HCT116 (cell line): ENCODE measurements around the gene MT3. TPM values are rescaled to one million over a fixed set of nuclear protein-coding genes. Genes with fewer than 3 reads are reported as not detected.

Experiments
- ATAC-seq: fragments of 200-7000 bp; cut with Tn5 transposase; 2 replicates; pipeline ENCODE4 v1.9.1; 2020; ENCODE audit warnings: mild to moderate bottlenecking, moderate library complexity
- BruUV-seq: library from RNA; stranded (reverse); fragments of 400-500 nt; replicated peaks from 2 replicates; lab custom pipeline; 2021; lab: Mats Ljungman, UMichigan
- CTCF ChIA-PET: fragments of 300-600 bp; sonication (Branson Sonifier 250); formaldehyde crosslinking; loops from one replicate; lab custom pipeline; 2021; ENCODE audit warnings: antibody characterized with exemption; lab: Charles Lee
- POLR2A ChIA-PET: fragments of 300-600, 350-600 bp; sonication (Branson Sonifier 250); formaldehyde crosslinking; loops from one replicate; lab custom pipeline; 2021; ENCODE audit warnings: antibody characterized with exemption; lab: Charles Lee
- RAD21 ChIA-PET, 2 experiments: fragments of 300-600 bp; sonication (Branson Sonifier 250); formaldehyde crosslinking; loops; one replicate each; lab custom pipeline; 2023; ENCODE audit warnings: low total read pairs in 2 of 2; ENCODE audit not compliant: uncharacterized antibody in 2 of 2, unreplicated experiment in 2 of 2, low non-redundant PET in 1 of 2; lab: Charles Lee
- DNase-seq: peaks from one replicate; pipeline ENCODE4 v3.0.0-alpha.2; 2010; ENCODE audit warnings: low read depth, low spot score
- H2AFZ ChIP-seq: fragments of 200-600 bp; shearing (Covaris generic), sonication (generic); 2 replicates; pipeline ENCODE4 v1.6.1; 2017; ENCODE audit warnings: low read depth, mixed run types, mixed read lengths, antibody characterized with exemption, low read length; ENCODE audit not compliant: poor library complexity, severe bottlenecking
- H3K27ac ChIP-seq: 2 replicates; pipeline ENCODE4 v1.5.1; 2012; ENCODE audit warnings: low read depth, low read length
- H3K27me3 ChIP-seq: fragments of 200-600 bp; sonication (generic); 2 replicates; pipeline ENCODE4 v1.6.1; 2016; ENCODE audit warnings: mixed run types, low read length, mixed read lengths; ENCODE audit not compliant: insufficient read depth
- H3K36me3 ChIP-seq, 2 experiments: fragments of 200-500 bp in 1 of 2; fragments of 200-600 bp in 1 of 2; sonication (Bioruptor generic) in 1 of 2; sonication (generic) in 1 of 2; 2 replicates each; pipeline versions ENCODE4 v1.5.1 to v1.6.1; 2014 to 2016; ENCODE audit warnings: low read length in 2 of 2, inconsistent platforms in 1 of 2, mixed read lengths in 1 of 2, mixed run types in 1 of 2; ENCODE audit not compliant: insufficient read depth in 2 of 2, control insufficient read depth in 1 of 2
- H3K4me1 ChIP-seq, 2 experiments: fragments of 200-600 bp in 1 of 2; sonication (generic) in 1 of 2; 2 replicates each; pipeline versions ENCODE4 v1.5.1 to v1.6.1; 2012 to 2017; ENCODE audit warnings: low read length in 2 of 2, inconsistent platforms in 1 of 2, mild to moderate bottlenecking in 1 of 2, mixed read lengths in 1 of 2, mixed run types in 1 of 2, moderate library complexity in 1 of 2; ENCODE audit not compliant: insufficient read depth in 2 of 2, control insufficient read depth in 1 of 2
- H3K4me2 ChIP-seq: fragments of 200-600 bp; sonication (generic); 2 replicates; pipeline ENCODE4 v1.6.1; 2017; ENCODE audit warnings: mixed run types, low read length, mixed read lengths
- H3K4me3 ChIP-seq, 2 experiments: fragments of 200-600 bp in 1 of 2; sonication (generic) in 1 of 2; replicated peaks in 1 of 2; 2 replicates each; pipeline ENCODE4 v1.5.1; 2011 to 2016; ENCODE audit warnings: low read length in 2 of 2, control low read depth in 1 of 2, low read depth in 1 of 2, mild to moderate bottlenecking in 1 of 2, mixed read lengths in 1 of 2, mixed run types in 1 of 2
- H3K79me2 ChIP-seq: fragments of 200-600 bp; sonication (generic); 2 replicates; pipeline ENCODE4 v1.6.1; 2017; ENCODE audit warnings: mild to moderate bottlenecking, mixed run types, low read length, moderate library complexity, mixed read lengths; ENCODE audit not compliant: insufficient read depth
- H3K9ac ChIP-seq: fragments of 200-600 bp; sonication (generic); 2 replicates; pipeline ENCODE4 v1.6.1; 2016; ENCODE audit warnings: low read length, mixed read lengths
- H3K9me2 ChIP-seq: fragments of 200-600 bp; sonication (generic), shearing (Covaris generic); 2 replicates; pipeline ENCODE4 v1.6.1; 2017; ENCODE audit warnings: mixed run types, mild to moderate bottlenecking, moderate library complexity; ENCODE audit not compliant: insufficient read depth
- H3K9me3 ChIP-seq, 2 experiments: fragments of 200-500 bp in 1 of 2; fragments of 200-600 bp in 1 of 2; sonication (Bioruptor generic) in 1 of 2; sonication (generic) in 1 of 2; 2 replicates each; pipeline ENCODE4 v1.6.1; 2014 to 2017; ENCODE audit warnings: low read length in 2 of 2, mixed read lengths in 2 of 2, inconsistent platforms in 1 of 2, low read depth in 1 of 2, mild to moderate bottlenecking in 1 of 2, mixed run types in 1 of 2, moderate library complexity in 1 of 2; ENCODE audit not compliant: control insufficient read depth in 1 of 2, insufficient read depth in 1 of 2
- H4K20me1 ChIP-seq: fragments of 200-600 bp; sonication (generic), shearing (Covaris generic); 2 replicates; pipeline ENCODE4 v1.6.1; 2017; ENCODE audit warnings: mixed run types, mild to moderate bottlenecking, moderate library complexity; ENCODE audit not compliant: insufficient read depth
- CBX3 ChIP-seq: IDR thresholded peaks from 2 replicates; pipeline ENCODE4 v1.6.1; 2012; ENCODE audit warnings: low read depth
- CEBPB ChIP-seq: IDR thresholded peaks from 2 replicates; pipeline ENCODE4 v1.6.1; 2012; ENCODE audit warnings: low read depth
- EZH2 ChIP-seq: fragments of 200-600 bp; sonication (generic); IDR thresholded peaks from 2 replicates; pipeline ENCODE4 v1.6.1; 2017; ENCODE audit warnings: antibody characterized with exemption, mixed run types
- FOSL1 ChIP-seq: IDR thresholded peaks from 2 replicates; pipeline ENCODE4 v1.6.1; 2012; ENCODE audit warnings: low read depth
- JUND ChIP-seq: IDR thresholded peaks from 2 replicates; pipeline ENCODE4 v1.6.1; 2012
- POLR2A ChIP-seq: IDR thresholded peaks from 2 replicates; pipeline ENCODE4 v1.7.0; 2011; ENCODE audit warnings: borderline replicate concordance; ENCODE audit not compliant: insufficient read depth, insufficient read length; ENCODE audit errors: extremely low read depth
- POLR2AphosphoS5 ChIP-seq: IDR thresholded peaks from 2 replicates; pipeline ENCODE4 v1.6.1; 2011; ENCODE audit warnings: mild to moderate bottlenecking, low read depth, low read length, moderate library complexity
- RAD21 ChIP-seq: IDR thresholded peaks from 2 replicates; pipeline ENCODE4 v1.6.1; 2012; ENCODE audit warnings: low read depth, mild to moderate bottlenecking
- SP1 ChIP-seq: IDR thresholded peaks from 2 replicates; pipeline ENCODE4 v1.6.1; 2012; ENCODE audit warnings: low read depth
- SRF ChIP-seq: IDR thresholded peaks from 2 replicates; pipeline ENCODE4 v1.6.1; 2012; ENCODE audit warnings: low read depth
- TCF7L2 ChIP-seq: IDR thresholded peaks from 2 replicates; pipeline ENCODE4 v1.7.0; 2011; ENCODE audit warnings: borderline replicate concordance, inconsistent platforms; ENCODE audit not compliant: insufficient read depth, insufficient read length; ENCODE audit errors: extremely low read depth
- YY1 ChIP-seq: IDR thresholded peaks from 2 replicates; pipeline ENCODE4 v1.6.1; 2011; ENCODE audit warnings: low read length, low read depth, moderate library complexity, mild to moderate bottlenecking; ENCODE audit not compliant: insufficient replicate concordance; ENCODE audit errors: extremely low read depth
- ZFX ChIP-seq: fragments of 450-650 bp; IDR thresholded peaks from 2 replicates; pipeline ENCODE4 v1.6.1; 2017
- intact Hi-C: fragments of 100-400 bp; cut with micrococcal nuclease; formaldehyde crosslinking; loops from 2 replicates; pipeline ENCODE4 v1.10.0; 2022
- total RNA-seq: library from RNA; stranded (reverse); gene quantifications from one replicate; pipeline ENCODE4 v1.2.1, GENCODE V29; 2021; ENCODE audit not compliant: unreplicated experiment
- TF ChIP-seq, protein P1 (sequence below): IDR thresholded peaks from 2 replicates; pipeline ENCODE4 v1.6.1; 2012
- TF ChIP-seq, protein P2 (sequence below): IDR thresholded peaks from 2 replicates; pipeline ENCODE4 v1.6.1; 2012; ENCODE audit warnings: low read depth

The MT3 gene
- total RNA-seq, 1 experiment from 2014 or later, result not detected

DNA sequence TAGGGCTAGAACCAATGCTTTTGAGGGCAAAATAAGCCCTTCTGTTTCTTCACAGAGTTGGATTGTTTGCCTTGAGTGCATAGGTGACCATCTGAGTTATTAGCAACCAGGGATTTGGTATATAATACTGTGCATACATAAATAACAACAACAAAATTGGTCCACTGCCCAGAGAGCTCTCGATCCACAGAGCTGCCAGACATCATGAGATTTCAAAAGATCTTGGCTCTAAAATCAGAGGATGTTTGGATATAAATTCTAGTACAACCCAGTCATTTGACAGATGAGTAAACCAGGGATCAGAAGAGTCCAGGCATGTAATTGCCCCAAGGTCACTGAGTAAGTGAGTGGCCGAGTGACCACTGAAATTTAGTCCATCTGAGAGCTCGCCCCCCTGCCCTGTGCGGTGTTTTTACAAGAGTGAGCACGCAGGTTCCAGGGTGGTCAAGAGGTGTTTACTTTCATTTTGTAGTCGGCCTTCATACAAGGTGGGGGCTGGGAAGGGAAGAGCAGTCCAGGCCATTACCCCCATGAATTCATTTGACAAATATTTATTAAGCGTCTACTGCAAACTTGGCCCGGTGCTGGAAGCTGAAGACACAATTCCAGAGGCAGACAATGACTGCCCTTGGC, 17.3 kb downstream of the MT3 start:
- RAD21 ChIA-PET, result interaction anchor here (1.2 to 2.0 kb wide), 3 partner anchors 19 to 95 kb away, joined by 4 to 7 read pairs (median 6); partner anchors contain the start of gene MT1E (in 2 of the 2)
- peak overlapping the region; percentile 63 to 85 for H3K4me3 ChIP-seq
- peak overlapping the region; percentile 96 for H3K27ac ChIP-seq
- no peak overlapping the region for H2AFZ ChIP-seq
- H3K36me3 ChIP-seq, result no peaks in the 10 kb centered on the region
- intact Hi-C loops, result loop anchor here (2.0 kb wide), 1 partner anchor 48 kb away; no protein-coding TSS in a partner anchor
- no TSS peak for BruUV-seq
- peak overlapping the region; percentile 91 for H3K9ac ChIP-seq
- TF ChIP-seq POLR2AphosphoS5 (no peak; the same call in 1 of the 2 replicates), SP1 (no peak), RAD21 (no peak), POLR2A (peak; percentile 43), TCF7L2 (peak; percentile 47)
- ATAC-seq (peak; percentile 17), DNase-seq (peak; percentile 63)
- peak overlapping the region; percentile 95 for H3K4me2 ChIP-seq
- H4K20me1 ChIP-seq, result no peaks in the 10 kb centered on the region
- H3K79me2 ChIP-seq, result peaks cover 14% of the 10 kb centered on the region
- H3K9me3 ChIP-seq, result no peaks in the 10 kb centered on the region
- POLR2A ChIA-PET, result interaction anchor here (0.8 to 16.1 kb wide), 4 partner anchors 11 to 95 kb away, joined by 3 to 344 read pairs (median 10); partner anchors contain the start of gene MT1E
- no peaks in the 10 kb centered on the region for H3K27me3 ChIP-seq
- peaks cover 53 to 70% of the 10 kb centered on the region in 2 experiments for H3K4me1 ChIP-seq
- CTCF ChIA-PET, result interaction anchor here (1.0 to 5.3 kb wide), 5 partner anchors 19 to 183 kb away, joined by 3 to 65 read pairs (median 4); partner anchors contain the start of gene MT1E
- no peaks in the 10 kb centered on the region for H3K9me2 ChIP-seq

DNA sequence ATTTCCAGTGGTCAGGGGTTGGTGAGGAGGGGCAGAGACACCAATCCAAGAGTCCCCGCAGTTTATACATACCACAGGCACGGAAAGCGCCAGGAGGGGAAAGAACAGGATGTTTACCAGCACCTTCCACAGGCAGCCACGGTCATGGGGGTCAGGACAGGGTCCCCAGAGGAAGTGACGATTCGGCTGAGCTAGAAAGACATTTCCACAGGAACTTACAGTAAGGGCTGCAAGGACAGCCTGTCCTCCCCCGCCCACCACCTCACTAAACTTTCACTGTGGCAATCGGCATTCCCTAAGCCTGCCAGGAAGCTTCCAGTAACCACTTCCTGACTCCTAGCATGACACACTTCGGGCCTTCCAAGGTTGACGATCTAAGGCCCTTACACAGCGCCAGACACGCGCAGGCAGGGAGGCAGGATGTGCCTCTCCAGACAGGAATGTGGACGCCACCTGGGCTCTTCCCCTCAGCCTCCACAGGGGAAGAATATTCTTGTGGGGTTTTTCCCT, 17.8 kb downstream of the MT3 start:
- peak overlapping the region; percentile 91 for H3K9ac ChIP-seq
- H3K9me2 ChIP-seq, result no peaks in the 10 kb centered on the region
- no peaks in the 10 kb centered on the region for H3K9me3 ChIP-seq
- intact Hi-C loops, result loop anchor here (2.0 kb wide), 1 partner anchor 48 kb away; no protein-coding TSS in a partner anchor
- POLR2A ChIA-PET, result interaction anchor here (0.8 to 16.1 kb wide), 4 partner anchors 11 to 94 kb away, joined by 3 to 344 read pairs (median 10); partner anchors contain the start of gene MT1E
- peak overlapping the region; percentile 63 to 85 for H3K4me3 ChIP-seq
- DNase-seq, result peak; percentile 75
- no peak overlapping the region for H2AFZ ChIP-seq
- CTCF ChIA-PET, result interaction anchor here (1.2 to 5.3 kb wide), 4 partner anchors 31 to 182 kb away, joined by 4 to 65 read pairs (median 5); no protein-coding TSS in a partner anchor
- RAD21 ChIA-PET, result interaction anchor here (1.7 to 2.0 kb wide), 2 partner anchors 18 to 19 kb away, joined by 4 to 7 read pairs; partner anchors contain the start of gene MT1E (in 2 of the 2)
- peaks cover 14% of the 10 kb centered on the region for H3K79me2 ChIP-seq
- peak overlapping the region; percentile 96 for H3K27ac ChIP-seq
- peaks cover 58 to 76% of the 10 kb centered on the region in 2 experiments for H3K4me1 ChIP-seq
- no peaks in the 10 kb centered on the region for H3K36me3 ChIP-seq
- peak; percentile 28 for ATAC-seq
- no peaks in the 10 kb centered on the region for H3K27me3 ChIP-seq
- no TSS peak for BruUV-seq
- no peaks in the 10 kb centered on the region for H4K20me1 ChIP-seq
- H3K4me2 ChIP-seq, result peak overlapping the region; percentile 95
- TF ChIP-seq JUND, result no peak
- no peak for TF ChIP-seq POLR2A
- TF ChIP-seq ZFX, result peak; percentile 43; the same call in 1 of the 2 replicates
- TF ChIP-seq SRF, result no peak
- TF ChIP-seq CBX3, result no peak
- peak; percentile 80 for TF ChIP-seq POLR2AphosphoS5
- no peak for TF ChIP-seq EZH2
- TF ChIP-seq TCF7L2, result peak; percentile 88
- TF ChIP-seq FOSL1, result no peak
- TF ChIP-seq SP1, result no peak
- TF ChIP-seq, protein P1, sequence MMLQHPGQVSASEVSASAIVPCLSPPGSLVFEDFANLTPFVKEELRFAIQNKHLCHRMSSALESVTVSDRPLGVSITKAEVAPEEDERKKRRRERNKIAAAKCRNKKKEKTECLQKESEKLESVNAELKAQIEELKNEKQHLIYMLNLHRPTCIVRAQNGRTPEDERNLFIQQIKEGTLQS, result no peak
- no peak for TF ChIP-seq CEBPB
- TF ChIP-seq, protein P2, sequence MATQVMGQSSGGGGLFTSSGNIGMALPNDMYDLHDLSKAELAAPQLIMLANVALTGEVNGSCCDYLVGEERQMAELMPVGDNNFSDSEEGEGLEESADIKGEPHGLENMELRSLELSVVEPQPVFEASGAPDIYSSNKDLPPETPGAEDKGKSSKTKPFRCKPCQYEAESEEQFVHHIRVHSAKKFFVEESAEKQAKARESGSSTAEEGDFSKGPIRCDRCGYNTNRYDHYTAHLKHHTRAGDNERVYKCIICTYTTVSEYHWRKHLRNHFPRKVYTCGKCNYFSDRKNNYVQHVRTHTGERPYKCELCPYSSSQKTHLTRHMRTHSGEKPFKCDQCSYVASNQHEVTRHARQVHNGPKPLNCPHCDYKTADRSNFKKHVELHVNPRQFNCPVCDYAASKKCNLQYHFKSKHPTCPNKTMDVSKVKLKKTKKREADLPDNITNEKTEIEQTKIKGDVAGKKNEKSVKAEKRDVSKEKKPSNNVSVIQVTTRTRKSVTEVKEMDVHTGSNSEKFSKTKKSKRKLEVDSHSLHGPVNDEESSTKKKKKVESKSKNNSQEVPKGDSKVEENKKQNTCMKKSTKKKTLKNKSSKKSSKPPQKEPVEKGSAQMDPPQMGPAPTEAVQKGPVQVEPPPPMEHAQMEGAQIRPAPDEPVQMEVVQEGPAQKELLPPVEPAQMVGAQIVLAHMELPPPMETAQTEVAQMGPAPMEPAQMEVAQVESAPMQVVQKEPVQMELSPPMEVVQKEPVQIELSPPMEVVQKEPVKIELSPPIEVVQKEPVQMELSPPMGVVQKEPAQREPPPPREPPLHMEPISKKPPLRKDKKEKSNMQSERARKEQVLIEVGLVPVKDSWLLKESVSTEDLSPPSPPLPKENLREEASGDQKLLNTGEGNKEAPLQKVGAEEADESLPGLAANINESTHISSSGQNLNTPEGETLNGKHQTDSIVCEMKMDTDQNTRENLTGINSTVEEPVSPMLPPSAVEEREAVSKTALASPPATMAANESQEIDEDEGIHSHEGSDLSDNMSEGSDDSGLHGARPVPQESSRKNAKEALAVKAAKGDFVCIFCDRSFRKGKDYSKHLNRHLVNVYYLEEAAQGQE, result no peak
- TF ChIP-seq YY1, result no peak
